HG02840 (cell line): ENCODE measurements around the gene RAPGEF3.

ENCODE experiments used
- ATAC-seq: cut with Tn5 transposase; IDR thresholded peaks from one replicate; pipeline ENCODE4 v1.9.1; 2021; ENCODE audit warnings: mild to moderate bottlenecking, moderate library complexity, moderate number of reproducible peaks; ENCODE audit not compliant: unreplicated experiment, low FRiP score

Gene RAPGEF3

DNA sequence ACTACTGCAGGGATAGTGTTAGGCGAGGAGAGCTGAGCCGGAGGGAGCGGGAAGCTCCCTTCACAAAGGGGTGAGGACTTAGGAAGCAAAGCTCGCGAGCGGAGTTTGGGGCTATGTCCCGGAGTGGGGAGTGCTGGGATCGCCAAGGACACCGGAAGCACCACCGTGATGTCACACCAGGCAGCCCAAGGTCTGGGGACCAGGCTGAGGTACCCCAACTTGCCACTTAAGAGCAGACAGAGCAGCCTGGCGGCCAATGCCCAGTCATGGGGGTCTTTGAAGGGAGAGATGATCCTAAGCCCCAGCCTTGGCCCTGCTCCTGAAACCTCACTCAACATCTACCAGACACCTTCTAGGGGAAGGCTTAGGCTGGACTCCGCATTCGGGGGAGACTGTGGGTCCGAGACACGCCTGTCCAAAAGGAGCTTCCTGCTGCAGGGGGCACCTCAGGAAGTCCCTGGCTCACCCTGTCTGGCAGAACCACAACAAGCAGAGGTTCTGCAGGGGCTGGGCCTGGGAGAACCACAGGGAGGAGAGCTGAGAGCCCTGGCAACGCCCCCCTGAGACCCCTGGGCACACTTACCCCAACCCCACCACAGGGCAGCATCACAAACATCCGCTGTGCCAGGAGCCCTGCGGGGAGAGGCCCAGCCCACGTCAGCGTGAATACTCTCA is 32.1 kb upstream of the RAPGEF3 start:
- ATAC-seq: no peak

DNA sequence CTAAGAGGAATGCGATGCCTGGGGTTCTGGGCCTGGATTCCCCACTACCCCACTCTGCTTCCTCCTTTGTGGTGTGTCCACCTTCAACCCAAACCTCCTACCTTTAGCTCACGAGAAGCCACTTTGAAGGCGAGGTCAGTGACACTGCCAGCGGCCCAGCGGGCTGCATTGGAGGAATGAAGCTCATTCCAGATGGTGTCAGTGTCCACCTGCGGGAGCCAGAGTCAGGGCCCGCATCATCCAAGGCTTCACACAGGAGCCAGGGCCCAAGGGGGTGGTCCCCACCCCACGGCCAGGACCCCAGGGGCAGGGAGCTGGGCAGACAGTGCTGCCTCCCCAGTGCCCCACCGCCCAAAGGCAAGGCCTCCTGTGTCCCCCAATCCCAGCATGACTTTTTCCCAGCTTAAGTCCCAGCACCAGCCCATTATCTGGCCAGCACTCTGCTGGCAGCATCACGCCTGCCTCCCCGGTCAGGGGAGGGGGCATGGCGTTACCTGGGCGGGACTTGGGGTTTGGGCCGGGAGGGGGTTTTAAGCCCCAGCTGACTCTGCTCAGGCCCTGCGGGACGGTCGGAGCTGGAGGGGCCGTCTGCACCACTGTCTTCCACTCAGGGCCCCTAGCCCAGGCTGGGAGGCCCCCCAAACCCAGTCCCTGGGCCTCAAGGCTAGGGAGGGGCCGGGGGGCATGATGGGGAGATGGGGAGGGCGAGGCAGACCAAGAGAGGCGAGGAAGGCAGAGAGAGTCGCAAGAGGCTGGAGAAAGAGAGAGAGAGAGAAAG is 31.2 kb upstream of the RAPGEF3 start:
- no peak for ATAC-seq

DNA sequence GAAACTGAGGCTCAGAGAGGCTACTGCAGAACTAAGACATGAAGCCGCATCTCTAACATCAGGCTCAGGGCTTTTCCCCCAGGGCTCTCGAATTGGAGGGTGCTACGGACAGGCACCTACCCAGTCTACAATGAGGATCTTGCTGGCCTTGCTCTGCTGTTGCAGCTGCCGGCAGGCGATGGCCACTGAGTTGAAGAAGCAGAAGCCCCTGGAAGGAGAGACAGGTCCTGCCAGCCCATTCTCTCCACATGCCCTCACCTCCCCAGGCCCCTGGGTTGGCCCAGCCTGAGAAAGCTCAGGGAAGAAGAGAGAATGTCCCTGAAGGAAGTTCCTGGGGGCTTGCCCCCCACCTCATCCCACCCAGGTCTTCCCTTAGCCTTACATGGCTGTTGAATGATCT is 30.5 kb upstream of the RAPGEF3 start:
- ATAC-seq: no peak

DNA sequence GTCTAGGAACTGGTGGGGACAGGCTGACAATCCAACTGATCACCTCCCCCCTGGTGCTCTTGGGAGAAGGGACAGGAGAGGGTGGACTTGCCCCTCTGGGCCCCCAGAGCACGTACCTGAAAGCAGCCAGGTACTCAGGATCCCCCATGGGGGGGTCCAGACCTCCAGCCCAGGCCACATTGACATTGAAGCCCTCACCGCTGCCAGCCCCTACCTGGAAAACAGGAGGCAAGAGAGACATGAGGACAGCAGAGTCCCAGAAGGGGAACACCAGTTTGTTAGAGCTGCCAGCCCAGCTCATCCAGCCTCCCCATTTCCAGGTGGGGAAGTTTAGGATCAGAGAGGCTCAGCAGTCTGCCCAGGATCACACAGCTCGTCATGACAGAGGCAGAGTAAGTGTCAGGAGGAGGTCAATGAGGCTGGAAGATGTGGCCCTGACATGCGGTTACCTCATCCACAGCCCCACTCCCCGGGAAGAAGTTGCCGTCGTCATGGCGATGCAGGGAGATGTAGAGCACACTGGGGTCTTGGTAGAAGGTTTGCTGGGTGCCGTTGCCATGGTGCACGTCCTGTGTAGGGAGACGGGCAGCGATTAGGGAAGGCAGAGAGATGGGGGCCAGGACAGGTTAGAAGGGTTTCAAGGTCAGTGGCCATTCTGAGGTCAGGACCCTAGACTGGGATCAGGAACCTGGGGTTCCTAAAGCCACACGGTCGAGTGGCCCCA is 29.1 kb upstream of the RAPGEF3 start:
- ATAC-seq: no peak

DNA sequence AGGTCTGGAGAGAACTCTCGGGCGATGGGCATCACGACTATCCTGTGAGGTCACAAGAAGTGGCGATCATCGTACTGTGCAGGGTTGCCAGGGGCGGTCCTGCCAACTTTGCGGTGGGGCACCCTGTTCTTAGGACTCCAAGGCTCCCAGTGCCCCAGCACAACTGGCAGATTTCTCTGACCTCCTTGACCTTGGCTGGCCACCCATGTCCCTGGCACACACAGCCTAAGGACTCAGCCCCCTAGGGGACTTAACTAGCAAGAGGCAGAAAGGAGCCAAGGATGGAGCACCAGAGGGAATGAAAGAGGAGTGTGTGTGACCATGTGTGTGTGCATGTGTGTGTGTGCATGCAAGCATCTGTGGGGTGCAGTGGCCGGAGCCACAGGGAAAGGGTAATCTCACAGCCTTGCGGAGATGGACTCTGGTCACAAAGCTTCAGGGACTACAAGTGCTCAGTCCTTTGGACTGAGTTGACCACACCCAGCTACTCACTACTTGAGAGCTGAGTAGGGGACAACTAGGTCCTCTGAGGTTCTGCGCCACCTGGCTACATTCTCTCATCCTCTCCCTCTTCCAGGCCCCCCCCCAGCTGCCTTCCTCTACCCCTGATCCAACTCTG is 28.1 kb upstream of the RAPGEF3 start:
- ATAC-seq: no peak

DNA sequence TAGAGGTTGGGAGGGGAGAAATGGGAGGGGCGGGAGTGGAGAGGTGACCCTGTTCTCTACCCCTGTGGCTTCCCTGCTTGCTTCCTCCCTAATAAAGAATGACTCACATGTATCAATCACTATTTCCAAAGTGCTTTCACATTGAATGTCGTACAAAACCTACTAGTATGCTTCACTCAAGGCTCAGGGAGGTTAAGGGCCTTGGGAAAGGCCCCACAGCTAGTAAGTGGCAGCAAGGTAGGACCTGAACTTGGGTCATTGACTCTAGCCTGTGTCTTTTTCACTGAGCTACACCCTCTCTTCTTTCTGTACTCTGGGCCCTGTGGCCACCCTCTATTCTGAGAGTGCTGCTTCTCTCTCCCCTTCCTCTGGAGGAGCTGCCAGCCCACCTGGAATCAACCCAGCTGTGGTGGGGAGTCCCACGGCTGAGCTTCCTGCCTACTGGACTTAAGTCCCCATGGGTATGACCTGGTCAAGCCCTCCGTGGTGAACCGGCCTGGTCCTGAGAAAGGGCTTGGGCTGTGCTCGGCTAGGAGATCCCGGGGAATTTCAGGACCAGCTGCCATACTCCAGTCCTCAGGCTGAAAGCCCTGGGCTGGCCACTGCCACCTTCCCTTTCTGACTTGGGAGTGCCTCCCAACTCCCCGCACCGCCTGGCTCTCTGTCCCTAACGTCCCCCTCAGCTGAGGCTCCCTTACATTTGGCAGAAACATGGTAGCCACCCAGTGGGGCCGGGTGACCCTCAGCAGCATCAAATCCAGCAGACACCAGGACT is 27.4 kb upstream of the RAPGEF3 start:
- no peak for ATAC-seq

DNA sequence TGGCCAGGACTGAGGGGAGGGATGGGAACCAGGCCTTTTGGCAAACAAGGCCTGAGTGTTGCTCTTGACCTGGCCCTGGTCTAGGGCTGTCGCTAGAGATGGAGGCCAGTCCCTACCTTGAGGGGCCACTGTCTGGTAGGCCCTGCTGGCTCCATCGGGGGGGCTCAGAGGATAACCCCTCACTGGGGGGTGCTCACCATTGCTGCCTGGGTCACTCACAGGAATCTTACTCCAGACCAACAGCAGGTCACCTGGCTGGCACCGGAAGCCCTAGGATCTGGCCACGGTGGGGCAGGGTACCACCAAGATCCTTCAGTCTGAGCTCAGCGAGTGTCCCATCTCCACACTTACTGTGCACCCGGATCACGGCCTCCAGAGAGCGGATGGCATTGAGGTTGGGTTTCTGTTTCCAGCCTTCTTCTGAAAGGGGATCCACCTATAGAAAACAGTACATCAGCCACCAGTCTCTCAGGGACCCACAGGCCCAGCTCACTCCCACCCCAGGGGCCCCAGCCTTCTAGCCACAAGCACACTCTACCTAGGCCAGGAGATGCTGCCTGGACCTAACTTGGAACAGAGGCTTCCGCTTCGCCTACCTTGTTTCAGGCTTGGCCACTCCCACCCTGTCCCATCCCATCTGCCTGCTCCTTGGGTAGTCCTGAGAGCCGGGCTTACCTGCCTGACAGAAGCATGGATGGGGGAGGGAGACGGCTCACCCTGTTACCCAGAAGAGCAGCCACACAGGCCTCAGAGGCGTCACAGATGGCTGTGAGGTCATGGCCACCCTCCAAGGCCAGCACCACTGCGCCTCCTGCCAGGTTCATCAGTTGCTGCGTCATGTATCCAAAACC is 26.6 kb upstream of the RAPGEF3 start:
- ATAC-seq: no peak

DNA sequence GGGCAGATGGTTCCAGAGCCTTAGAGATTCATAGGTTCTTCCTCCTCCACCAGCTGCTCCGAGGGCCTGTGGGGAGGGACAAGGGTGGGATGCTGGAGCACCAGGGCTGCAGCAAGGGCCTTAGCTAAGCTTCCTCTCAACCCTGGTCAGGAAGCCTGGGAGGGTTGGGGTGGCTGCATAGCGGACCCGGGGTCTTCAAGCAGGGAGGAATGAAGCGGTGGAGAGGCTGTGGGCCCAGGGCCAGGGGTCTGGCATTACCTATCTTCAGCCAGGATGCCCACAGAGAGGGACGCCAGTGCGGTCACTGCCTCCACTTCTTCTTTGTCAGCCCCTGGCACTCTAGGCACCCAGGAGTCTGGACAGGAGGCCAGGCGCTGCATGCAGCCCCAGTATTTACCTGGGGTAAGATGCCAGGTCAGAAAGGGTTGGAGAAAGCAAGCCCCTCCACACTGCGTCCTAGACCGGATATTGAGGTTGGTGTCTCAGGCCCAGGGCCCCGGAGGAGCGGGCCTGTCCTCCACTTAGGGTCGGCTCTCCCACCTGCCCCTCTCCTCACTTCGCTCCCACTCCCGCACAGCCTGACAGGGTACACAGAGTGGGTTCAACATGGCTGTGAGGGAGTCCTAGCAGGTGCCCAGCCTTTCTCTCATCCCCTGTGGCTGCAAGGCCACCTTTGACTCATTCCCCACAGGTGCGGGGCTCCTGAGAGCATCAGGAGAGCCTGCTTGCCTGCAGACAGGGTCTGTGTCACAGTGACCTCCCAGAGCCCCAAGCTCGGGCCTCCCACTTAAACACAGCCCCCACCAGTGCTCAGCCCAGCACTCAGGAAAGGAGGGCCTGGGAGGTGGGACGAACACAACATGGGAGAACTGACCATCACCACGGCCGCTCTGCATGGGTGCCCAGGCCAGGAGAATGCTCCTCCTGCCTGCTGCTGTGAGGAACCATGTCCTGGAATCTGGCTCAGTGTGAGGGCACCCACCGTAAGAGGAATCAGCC is 25.4 kb upstream of the RAPGEF3 start:
- no peak for ATAC-seq

DNA sequence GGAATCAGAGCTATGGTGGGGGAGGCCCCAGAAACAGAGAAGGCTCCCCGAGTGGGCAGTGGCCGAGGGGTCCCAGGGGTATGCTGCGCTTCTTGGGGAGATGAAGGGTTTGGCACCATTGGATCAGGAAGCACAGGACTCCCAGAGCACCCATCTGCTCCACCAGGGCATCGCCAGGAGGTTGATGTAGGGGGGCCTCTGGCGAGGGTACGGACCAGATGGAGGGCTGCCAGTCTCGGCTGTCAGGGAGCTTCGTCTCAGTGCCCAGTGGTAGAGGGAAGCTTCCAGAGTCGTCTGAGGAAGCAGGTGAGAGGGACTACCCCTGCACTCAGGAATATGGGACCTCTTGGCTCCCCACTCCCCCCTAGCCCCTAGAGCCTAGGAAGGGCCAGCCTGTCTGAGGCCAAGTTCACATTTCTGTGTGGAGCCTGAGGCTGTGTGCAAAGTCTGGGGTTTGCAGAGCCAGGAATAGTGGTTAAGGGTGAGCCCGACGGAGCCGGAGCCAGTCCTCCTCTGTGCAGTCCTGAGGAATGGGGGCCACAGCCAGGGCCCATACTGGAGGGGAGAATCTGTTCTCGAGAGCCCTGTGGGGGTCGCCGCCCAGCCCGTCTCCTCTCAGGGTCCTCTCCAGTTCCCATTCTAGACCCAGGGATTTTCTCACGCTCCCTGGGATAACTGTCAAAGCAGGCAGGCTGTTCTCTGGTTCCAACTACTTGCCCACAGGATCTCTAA is 24.5 kb upstream of the RAPGEF3 start:
- ATAC-seq: no peak

DNA sequence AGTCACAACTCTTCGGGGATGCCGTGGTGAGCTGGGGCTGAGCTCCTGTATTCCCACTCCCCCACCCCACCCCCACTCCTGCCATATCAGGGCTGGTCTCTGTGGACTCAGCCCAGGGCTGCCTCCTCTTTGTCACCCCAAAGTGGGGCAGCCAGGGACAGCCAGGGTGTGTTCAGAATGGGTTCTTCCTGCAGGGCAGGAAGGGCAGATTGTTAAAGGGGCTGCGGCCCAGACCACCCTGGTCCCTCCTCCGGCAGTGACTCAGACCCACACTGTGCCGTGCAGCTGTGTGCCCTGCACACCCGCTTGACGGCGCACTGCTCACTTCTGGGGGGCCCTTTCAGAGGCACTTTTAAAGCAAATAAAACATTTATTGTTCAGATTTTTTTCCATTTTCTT is 23.7 kb upstream of the RAPGEF3 start:
- no peak for ATAC-seq

DNA sequence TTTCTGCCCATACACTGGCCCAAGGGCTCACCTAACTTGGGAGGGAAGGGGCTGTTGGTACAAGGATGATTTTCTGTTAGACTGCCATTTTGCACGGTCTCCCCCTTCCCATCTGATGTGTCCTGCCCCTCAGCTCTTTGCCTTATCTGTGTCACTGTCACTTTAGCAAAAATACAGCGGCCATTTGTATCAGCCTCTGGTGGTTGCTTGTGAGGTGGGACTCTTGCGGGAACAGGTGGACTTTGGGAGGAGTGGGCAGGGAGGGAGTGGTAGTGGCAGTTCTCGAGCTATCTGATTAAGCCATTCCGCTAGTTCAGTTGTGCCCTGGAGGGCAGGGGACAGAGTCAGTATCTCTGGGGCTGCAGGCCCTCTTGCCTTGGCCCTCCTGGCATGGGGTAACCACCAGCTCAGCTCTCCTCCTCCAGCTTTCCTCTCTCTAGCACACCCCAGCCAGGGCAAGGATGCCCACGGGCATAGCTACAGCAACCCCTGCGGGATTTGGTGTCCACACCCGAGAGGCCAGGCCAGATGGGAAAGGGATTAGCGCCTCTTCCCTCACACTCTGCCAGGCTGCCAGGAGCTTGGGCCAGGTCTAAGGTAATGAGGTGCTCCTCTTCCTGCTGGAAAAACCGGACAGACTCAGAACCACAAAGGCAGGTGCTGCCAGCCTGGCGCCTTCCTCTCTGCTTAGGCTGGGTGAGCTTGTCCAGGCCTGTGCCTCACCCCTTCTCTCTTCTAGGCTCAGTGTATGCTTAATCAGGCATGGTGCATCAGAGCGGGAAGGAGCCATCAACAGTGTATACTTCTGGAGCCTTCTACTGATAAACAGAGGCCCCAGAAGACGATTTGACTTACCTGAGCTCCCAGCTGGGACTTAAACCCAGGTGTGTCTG is 23.0 kb upstream of the RAPGEF3 start:
- no peak for ATAC-seq

DNA sequence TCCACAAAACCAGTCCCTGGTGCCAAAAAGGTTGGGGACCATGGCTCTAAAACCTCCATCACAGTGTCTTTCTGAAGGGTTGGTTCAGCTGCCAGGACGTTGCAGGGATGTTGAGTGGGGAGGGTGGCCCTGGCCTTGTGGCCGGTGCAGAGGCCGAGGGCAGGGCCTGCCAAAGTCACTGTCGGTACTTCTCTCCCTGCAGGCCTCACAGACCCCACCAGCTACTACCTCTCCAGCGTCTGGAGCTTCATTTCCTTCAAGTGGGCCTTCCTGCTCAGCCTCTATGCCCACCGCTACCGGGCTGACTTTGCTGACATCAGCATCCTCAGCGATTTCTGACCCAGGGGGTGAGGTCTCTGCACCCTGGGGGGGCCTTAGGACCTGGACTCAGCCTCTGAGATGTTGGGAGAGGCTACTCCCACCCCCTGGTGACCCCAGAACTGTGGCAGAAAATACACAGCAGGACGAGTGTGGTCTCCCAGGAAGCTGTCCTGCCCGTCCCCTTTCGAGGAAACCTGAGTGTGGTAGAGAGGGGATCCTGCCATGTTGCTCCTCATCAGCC is 21.3 kb upstream of the RAPGEF3 start:
- no peak for ATAC-seq

DNA sequence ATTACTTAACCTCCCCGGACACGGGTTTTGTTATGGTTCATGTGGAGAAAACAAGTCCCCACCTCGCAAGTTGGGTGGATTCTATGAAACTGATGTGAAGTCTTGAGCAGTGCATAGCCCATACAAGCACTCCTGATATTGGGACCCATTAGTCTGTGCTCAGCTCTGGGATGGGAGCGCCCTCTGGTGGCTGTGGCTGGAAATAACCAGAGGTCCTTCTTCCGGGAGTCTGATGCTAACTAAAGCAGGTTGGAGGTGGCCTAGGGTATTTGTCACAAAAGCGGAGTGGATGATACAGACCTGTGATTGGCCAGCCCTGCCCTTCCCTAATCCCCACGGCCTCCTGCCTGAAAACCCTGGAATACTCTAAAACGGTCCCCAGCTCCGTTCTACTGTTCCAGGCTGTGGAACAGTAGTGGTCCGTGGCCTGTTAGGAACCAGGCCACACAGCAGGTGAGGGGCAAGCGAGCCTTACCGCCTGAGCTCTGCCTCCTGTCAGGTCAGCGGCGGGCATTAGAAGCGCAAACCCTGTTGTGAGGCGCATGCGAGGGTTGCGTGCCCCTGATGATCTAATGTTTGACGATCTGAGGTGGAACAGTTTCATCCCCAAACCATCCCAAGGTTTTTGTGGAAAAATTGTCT is 20.7 kb upstream of the RAPGEF3 start:
- peak; percentile 77 for ATAC-seq

DNA sequence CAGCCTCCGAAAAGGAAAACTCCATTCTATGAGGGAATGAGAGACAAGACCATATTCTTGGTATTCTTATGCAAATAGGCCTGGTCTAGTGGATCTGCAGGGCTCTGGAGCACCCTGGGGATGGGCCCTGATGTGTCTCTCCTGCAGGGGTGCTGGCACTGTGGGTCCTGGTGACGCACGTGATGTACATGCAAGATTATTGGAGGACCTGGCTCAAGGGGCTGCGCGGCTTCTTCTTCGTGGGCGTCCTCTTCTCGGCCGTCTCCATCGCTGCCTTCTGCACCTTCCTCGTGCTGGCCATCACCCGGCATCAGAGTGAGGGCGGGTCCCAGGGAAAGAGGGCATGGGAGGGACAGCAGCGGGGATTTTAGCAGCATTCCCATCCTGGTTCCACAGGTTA is 20.2 kb upstream of the RAPGEF3 start:
- ATAC-seq: no peak

DNA sequence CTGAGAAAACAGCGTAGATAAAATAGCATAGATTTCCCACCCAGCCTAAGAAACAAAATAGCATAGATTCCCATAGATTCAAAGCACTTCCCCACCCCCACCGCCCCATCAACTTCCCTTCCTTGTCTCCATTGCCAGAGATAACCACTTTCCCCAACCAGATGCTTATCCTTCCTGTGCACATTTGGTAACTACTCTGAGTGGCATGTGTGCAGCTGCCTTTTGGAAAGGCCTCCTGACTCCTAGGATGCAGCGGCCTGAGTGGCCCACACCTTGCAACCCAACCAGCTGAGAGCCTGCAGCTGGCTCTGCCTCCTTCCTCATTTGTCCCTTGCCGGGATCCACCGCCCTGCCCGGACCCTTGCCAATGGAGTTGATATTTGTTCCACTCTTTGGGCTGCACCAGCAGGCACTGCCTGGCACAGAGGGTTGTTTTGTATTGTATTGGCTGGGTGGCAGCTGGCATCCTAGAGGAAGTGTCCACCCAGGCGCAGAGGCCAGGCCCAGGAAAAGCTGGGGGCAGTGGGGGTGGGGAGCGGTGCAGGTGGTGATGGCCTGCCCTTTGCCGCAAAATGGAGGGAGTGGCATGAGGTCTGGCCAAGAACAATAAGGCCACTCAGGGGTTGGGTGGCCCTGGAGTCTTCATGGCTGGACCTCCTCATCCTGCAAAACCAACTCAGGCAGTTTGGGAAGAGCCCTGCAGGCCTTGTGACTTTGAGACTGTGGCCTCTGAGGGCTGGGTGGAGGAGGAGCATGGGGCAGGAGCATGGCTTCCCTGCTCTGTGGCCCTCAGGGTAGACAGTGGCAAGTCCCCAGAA is 19.3 kb upstream of the RAPGEF3 start:
- no peak for ATAC-seq
